HepG2 (cell line): Measurements from ENCODE around the gene GNA12. TPM values are rescaled to one million over a fixed set of nuclear protein-coding genes. Genes with fewer than 3 reads are reported as not detected.

Source experiments
- ATAC-seq: fragments of 200-7000 bp; cut with Tn5 transposase; 3 replicates; pipeline ENCODE4 v1.9.1; 2020; ENCODE audit warnings: mild to moderate bottlenecking, moderate library complexity
- BruUV-seq: library from RNA; stranded (reverse); fragments of 400-500 nt; replicated peaks from 2 replicates; lab custom pipeline; 2021; lab: Mats Ljungman, UMichigan
- CTCF ChIA-PET: fragments of 300-600 bp; formaldehyde crosslinking; extraction: SDS; loops from one replicate; lab custom pipeline; 2021; ENCODE audit warnings: low total read pairs, inconsistent platforms, low intra/inter-chr PET ratio; lab: Yijun Ruan, JAX
- POLR2A ChIA-PET: fragments of 350-600 bp; sonication (Branson Sonifier 250); formaldehyde crosslinking; loops from one replicate; lab custom pipeline; 2020; ENCODE audit warnings: antibody characterized with exemption, inconsistent platforms; lab: Yijun Ruan, JAX
- DNase-seq: peaks from one replicate; pipeline ENCODE4 v3.0.0-alpha.2; 2015; ENCODE audit warnings: low spot score
- FAIRE-seq: peaks from 3 replicates; lab custom pipeline; 2011; peaks lifted over from hg19 to GRCh38; lab: Jason Lieb, UNC
- H2AFZ ChIP-seq: one replicate; pipeline ENCODE4 v1.6.1; 2011; ENCODE audit warnings: low read length, inconsistent platforms
- H3K27ac ChIP-seq: fragments of 300-600 bp; 3 replicates; pipeline ENCODE4 v1.8.0; 2011; ENCODE audit warnings: mixed run types, mild to moderate bottlenecking, mixed read lengths, low read length, inconsistent platforms; ENCODE audit not compliant: insufficient read depth; ENCODE audit errors: extremely low read length
- H3K27me3 ChIP-seq, 2 experiments: fragments of 200-600 bp in 1 of 2; 2 replicates in 1 of 2; 3 replicates in 1 of 2; pipeline versions ENCODE4 v1.6.0 to v1.8.0; 2011; ENCODE audit warnings: low read length in 2 of 2, mild to moderate bottlenecking in 2 of 2, moderate library complexity in 2 of 2, inconsistent platforms in 1 of 2; ENCODE audit not compliant: insufficient read depth in 2 of 2, control insufficient read depth in 1 of 2
- H3K36me3 ChIP-seq, 2 experiments: fragments of 200-600 bp in 1 of 2; replicated peaks in 1 of 2; 2 replicates in 1 of 2; 3 replicates in 1 of 2; pipeline versions ENCODE4 v1.5.1 to v1.8.0; 2011; ENCODE audit warnings: low read length in 2 of 2, inconsistent platforms in 1 of 2; ENCODE audit not compliant: insufficient read depth in 2 of 2, control insufficient read depth in 1 of 2
- H3K4me1 ChIP-seq: 2 replicates; pipeline ENCODE4 v1.5.1; 2012; ENCODE audit warnings: low read length, inconsistent platforms; ENCODE audit not compliant: insufficient read depth
- H3K4me2 ChIP-seq: 2 replicates; pipeline ENCODE4 v1.6.0; 2011; ENCODE audit warnings: low read depth, low read length, inconsistent platforms
- H3K4me3 ChIP-seq, 3 experiments: fragments of 200-600 bp in 1 of 3; sonication (generic), shearing (Covaris generic) in 1 of 3; replicated peaks in 1 of 3; 2 replicates each; pipeline ENCODE4 v1.5.1; 2011 to 2016; ENCODE audit warnings: low read length in 3 of 3, inconsistent platforms in 2 of 3, low read depth in 2 of 3, mild to moderate bottlenecking in 2 of 3, control low read depth in 1 of 3, mixed read lengths in 1 of 3; ENCODE audit not compliant: insufficient read depth in 1 of 3
- H3K79me2 ChIP-seq: one replicate; pipeline ENCODE4 v1.6.1; 2011; ENCODE audit warnings: low read length, inconsistent platforms; ENCODE audit not compliant: insufficient read depth
- H3K9ac ChIP-seq: 2 replicates; pipeline ENCODE4 v1.6.0; 2011; ENCODE audit warnings: mild to moderate bottlenecking, low read depth, low read length, inconsistent platforms; ENCODE audit not compliant: insufficient read depth
- H3K9me3 ChIP-seq: 2 replicates; pipeline ENCODE4 v1.5.1; 2012; ENCODE audit warnings: mild to moderate bottlenecking, low read length
- H4K20me1 ChIP-seq: 2 replicates; pipeline ENCODE4 v1.6.0; 2011; ENCODE audit warnings: inconsistent platforms, mild to moderate bottlenecking, low read length, moderate library complexity; ENCODE audit not compliant: insufficient read depth
- CBX5 ChIP-seq: sonication (generic); formaldehyde crosslinking; IDR thresholded peaks from 2 replicates; pipeline ENCODE4 v1.4.0; 2020; ENCODE audit warnings: missing genetic modification reagents, borderline replicate concordance
- ETV5 ChIP-seq: IDR thresholded peaks from 2 replicates; pipeline ENCODE4 v1.6.1; 2018; ENCODE audit warnings: missing biosample characterization, missing genetic modification reagents, inconsistent platforms, borderline replicate concordance
- MAFK ChIP-seq, 2 experiments: IDR thresholded peaks in 1 of 2; conservative IDR thresholded peaks in 1 of 2; 2 replicates each; pipeline ENCODE4 v1.6.1; 2011; ENCODE audit warnings: improper control_type of control experiment in 2 of 2, low read length in 2 of 2
- MNT ChIP-seq: fragments of 450-650 bp; IDR thresholded peaks from 2 replicates; pipeline ENCODE4 v1.6.1; 2016
- PAX8 ChIP-seq: sonication (generic); formaldehyde crosslinking; IDR thresholded peaks from 2 replicates; pipeline ENCODE4 v1.8.0; 2022; ENCODE audit warnings: mild to moderate bottlenecking, missing genetic modification reagents, borderline replicate concordance
- RAD51 ChIP-seq: fragments of 450-650 bp; IDR thresholded peaks from 2 replicates; pipeline ENCODE4 v1.6.1; 2016; ENCODE audit warnings: borderline replicate concordance
- RFX1 ChIP-seq: fragments of 450-650 bp; IDR thresholded peaks from 2 replicates; pipeline ENCODE4 v1.6.1; 2017
- SPEN ChIP-seq: sonication (generic); formaldehyde crosslinking; IDR thresholded peaks from 2 replicates; pipeline ENCODE4 v1.5.1; 2020; ENCODE audit warnings: low read depth, mild to moderate bottlenecking, missing genetic modification reagents
- ZNF343 ChIP-seq: sonication (generic); formaldehyde crosslinking; IDR thresholded peaks from 2 replicates; pipeline ENCODE4 v1.4.0; 2020; ENCODE audit warnings: mild to moderate bottlenecking, missing genetic modification reagents
- ZNF441 ChIP-seq: sonication (generic); formaldehyde crosslinking; IDR thresholded peaks from 2 replicates; pipeline ENCODE4 v1.7.0; 2021; ENCODE audit warnings: missing genetic modification reagents, borderline replicate concordance
- WGBS: methylation state at CpG from one replicate; pipeline ENCODE4 v1.1.6; 2017; ENCODE audit warnings: low lambda C conversion rate; 5-methylcytosine and 5-hydroxymethylcytosine counted together
- in situ Hi-C: cut with HindIII; loops from 2 replicates; pipeline ENCODE4 v1.10.0; 2017; ENCODE audit warnings: low pct_unique_long_range_greater_than_20kb; ENCODE audit not compliant: extremely low pct_ligation_motif_present
- intact Hi-C: fragments of 100-400 bp; cut with micrococcal nuclease; formaldehyde crosslinking; loops from one replicate; pipeline ENCODE4 v1.10.0; 2022; ENCODE audit not compliant: unreplicated experiment
- polyA plus RNA-seq, 8 experiments: library from polyadenylated mRNA; depleted of rRNA in 3 of 8; stranded (reverse) in 7 of 8; unstranded in 1 of 8; fragments of >200 nt; fragmentation: Illumina TruSeq in 4 of 8; extraction: Trizol in 4 of 8; gene quantifications; 2 replicates each; pipeline versions ENCODE4 v1.2.1 to v1.2.3, GENCODE V29; 2011 to 2016; ENCODE audit warnings: low read depth in 4 of 8, missing spikeins in 1 of 8, mixed read lengths in 1 of 8; ENCODE audit not compliant: insufficient read depth in 1 of 8
- total RNA-seq, 5 experiments: library from RNA; depleted of rRNA; stranded (reverse); fragments of >200 nt; fragmentation: Illumina TruSeq; extraction: Trizol; gene quantifications; 2 replicates each; pipeline ENCODE4 v1.2.3, GENCODE V29; 2016; ENCODE audit warnings: low read depth in 1 of 5
- TF ChIP-seq, protein P1 (sequence below): sonication (generic); formaldehyde crosslinking; IDR thresholded peaks from 2 replicates; pipeline ENCODE4 v1.8.1; 2023; ENCODE audit warnings: mild to moderate bottlenecking, inconsistent platforms, moderate library complexity, missing genetic modification reagents, borderline replicate concordance

The GNA12 gene
- total and polyA plus RNA-seq, 2 of the 13 experiments (the other 11 are each of a cell fraction or from before 2014, with no cell fraction given): 16.2 to 50.9 TPM

GRCh38 chr7:2796358-2797352 lies 47.5 kb downstream of the GNA12 start:
- no peaks in the 10 kb centered on the region for H3K9me3 ChIP-seq
- H2AFZ ChIP-seq: no peak overlapping the region
- no peak overlapping the region for H3K4me2 ChIP-seq
- in situ Hi-C loops (no loop called here), intact Hi-C loops (no loop called here)
- H3K4me1 ChIP-seq: peaks cover 50% of the 10 kb centered on the region
- no peak overlapping the region for H3K27ac ChIP-seq
- peaks cover 15 to 35% of the 10 kb centered on the region in 2 experiments for H3K36me3 ChIP-seq
- no peak for DNase-seq
- H3K4me3 ChIP-seq: no peak overlapping the region
- WGBS: 91% methylated on average over 20 of the region's 20 CpGs
- no peak for FAIRE-seq
- H3K27me3 ChIP-seq: no peaks in the 10 kb centered on the region
- no peak overlapping the region for H3K9ac ChIP-seq
- TF ChIP-seq SPEN (no peak), RFX1 (no peak), CBX5 (CRISPR knock-in tag) (no peak), MAFK (conservative IDR thresholded peaks at IDR 0.05 in 1 of 2, IDR thresholded peaks at IDR 0.05 in 1 of 2; ENCODE audit: low read length in 2 of 2) (no peak), ZNF343 (CRISPR knock-in tag) (no peak), RAD51 (no peak), ETV5 (CRISPR knock-in tag) (no peak), MNT (no peak), PAX8 (CRISPR knock-in tag) (no peak), ZNF441 (CRISPR knock-in tag) (no peak)
- TF ChIP-seq, protein P1, sequence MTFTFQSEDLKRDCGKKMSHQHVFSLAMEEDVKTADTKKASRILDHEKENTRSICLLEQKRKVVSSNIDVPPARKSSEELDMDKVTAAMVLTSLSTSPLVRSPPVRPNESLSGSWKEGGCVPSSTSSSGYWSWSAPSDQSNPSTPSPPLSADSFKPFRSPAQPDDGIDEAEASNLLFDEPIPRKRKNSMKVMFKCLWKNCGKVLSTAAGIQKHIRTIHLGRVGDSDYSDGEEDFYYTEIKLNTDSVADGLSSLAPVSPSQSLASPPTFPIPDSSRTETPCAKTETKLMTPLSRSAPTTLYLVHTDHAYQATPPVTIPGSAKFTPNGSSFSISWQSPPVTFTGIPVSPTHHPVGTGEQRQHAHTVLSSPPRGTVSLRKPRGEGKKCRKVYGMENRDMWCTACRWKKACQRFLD (CRISPR knock-in tag): no peak
- ChIA-PET POLR2A (no interaction called here), CTCF (no interaction called here)
- ATAC-seq: no peak
- peaks cover 60% of the 10 kb centered on the region for H3K79me2 ChIP-seq
- no TSS peak for BruUV-seq
- no peaks in the 10 kb centered on the region for H4K20me1 ChIP-seq
